GM12874 (cell line): ENCODE results near the gene DCTN2.

ENCODE experiments used
- CTCF ChIP-seq: IDR thresholded peaks from 2 replicates; pipeline ENCODE4 v1.5.1; 2011; ENCODE audit warnings: low read depth, mild to moderate bottlenecking, control low read depth, low read length, moderate library complexity; ENCODE audit not compliant: insufficient read depth

DCTN2 gene

GRCh38 chr12:57554897-57555296 is 7.9 kb upstream of the DCTN2 start:
- TF ChIP-seq CTCF, result no peak

GRCh38 chr12:57554453-57554852 is 7.5 kb upstream of the DCTN2 start:
- no peak for TF ChIP-seq CTCF

GRCh38 chr12:57553343-57554202 is 6.6 kb upstream of the DCTN2 start:
- TF ChIP-seq CTCF, result no peak

GRCh38 chr12:57552835-57553313 is 5.9 kb upstream of the DCTN2 start:
- TF ChIP-seq CTCF, result no peak

- no peak for TF ChIP-seq CTCF
These were observed 5.3 kb upstream of the DCTN2 start for GRCh38 chr12:57552306-57552651.

GRCh38 chr12:57551637-57552305 is 4.8 kb upstream of the DCTN2 start:
- TF ChIP-seq CTCF, result no peak

GRCh38 chr12:57550641-57551549 is 3.9 kb upstream of the DCTN2 start:
- no peak for TF ChIP-seq CTCF
